Activated CD4-positive, alpha-beta memory T cell treated with anti-CD3 and anti-CD28 coated beads for 36 hours (primary cell): ENCODE data around the gene STX4. TPM values are rescaled to one million over a fixed set of nuclear protein-coding genes. Genes with fewer than 3 reads are reported as not detected.
A peak's percentile ranks its signal among the peaks of the same experiment; 100 is the strongest.

Experiments
- CTCF ChIA-PET: fragments of 350-600 bp; sonication (Branson Sonifier 250); formaldehyde crosslinking; loops from one replicate; lab custom pipeline; 2021; ENCODE audit warnings: antibody characterized with exemption, inconsistent platforms; lab: Charles Lee
- POLR2A ChIA-PET: fragments of 350-600 bp; sonication (Branson Sonifier 250); formaldehyde crosslinking; loops from one replicate; lab custom pipeline; 2021; ENCODE audit warnings: antibody characterized with exemption; lab: Charles Lee
- DNase-seq: peaks from one replicate; pipeline ENCODE4 v3.0.0-alpha.2; 2020
- H3K27ac Mint-ChIP-seq: one replicate; pipeline ENCODE4 v1.8.0; 2021; ENCODE audit warnings: mixed read lengths
- H3K27me3 Mint-ChIP-seq: one replicate; pipeline ENCODE4 v1.8.0; 2021; ENCODE audit warnings: mixed read lengths
- H3K36me3 Mint-ChIP-seq: one replicate; pipeline ENCODE4 v1.8.0; 2021; ENCODE audit warnings: mixed read lengths
- H3K4me1 Mint-ChIP-seq: one replicate; pipeline ENCODE4 v1.8.0; 2021; ENCODE audit warnings: low read depth, mixed read lengths
- H3K4me3 Mint-ChIP-seq: one replicate; pipeline ENCODE4 v1.8.0; 2021; ENCODE audit warnings: mild to moderate bottlenecking, mixed read lengths
- H3K9me3 Mint-ChIP-seq: one replicate; pipeline ENCODE4 v1.8.0; 2021; ENCODE audit warnings: mixed read lengths
- intact Hi-C: fragments of 100-400 bp; cut with micrococcal nuclease; formaldehyde crosslinking; loops from one replicate; pipeline ENCODE4 v1.15.1; 2023
- total RNA-seq, 2 experiments: library from RNA; stranded (reverse); gene quantifications; one replicate each; pipeline ENCODE4 v1.2.3, GENCODE V29; 2021

The STX4 gene
- total RNA-seq, 2 experiments from 2014 or later, result 46.7 to 46.8 TPM

DNA sequence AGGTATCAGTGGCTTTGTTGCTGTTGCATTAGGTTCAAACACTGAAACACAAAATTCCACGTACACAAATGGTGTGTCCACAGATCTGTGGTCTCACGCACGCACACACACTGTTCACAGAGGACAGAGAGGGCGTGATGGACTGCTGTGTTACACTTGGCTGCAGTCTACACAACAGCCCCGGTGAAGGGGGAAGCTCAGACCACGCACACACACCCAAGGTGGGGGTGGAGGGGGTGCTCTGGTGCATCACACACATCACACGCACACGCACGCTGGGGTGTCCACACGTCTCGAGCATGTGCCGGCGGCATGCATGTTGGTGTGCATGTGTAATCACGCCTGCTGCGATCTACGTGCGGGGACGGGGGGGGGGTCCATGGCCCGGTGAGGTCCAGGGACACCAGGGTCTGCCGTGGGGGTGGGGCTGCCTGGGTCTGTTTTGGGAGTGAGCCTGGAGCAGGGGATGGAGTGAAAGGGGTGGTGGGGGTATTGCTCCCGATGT, 41.0 kb upstream of the STX4 start:
- peaks cover 12% of the 10 kb centered on the region for H3K4me1 Mint-ChIP-seq
- H3K27me3 Mint-ChIP-seq, result peaks cover 1% of the 10 kb centered on the region
- DNase-seq, result no peak
- no peak overlapping the region for H3K27ac Mint-ChIP-seq
- POLR2A ChIA-PET, result no interaction called here
- intact Hi-C loops, result loop anchor here (10.0 kb wide), 1 partner anchor 872 kb away; no protein-coding TSS in a partner anchor
- no peaks in the 10 kb centered on the region for H3K36me3 Mint-ChIP-seq
- CTCF ChIA-PET, result no interaction called here
- H3K4me3 Mint-ChIP-seq, result no peak overlapping the region
- H3K9me3 Mint-ChIP-seq, result no peaks in the 10 kb centered on the region

DNA sequence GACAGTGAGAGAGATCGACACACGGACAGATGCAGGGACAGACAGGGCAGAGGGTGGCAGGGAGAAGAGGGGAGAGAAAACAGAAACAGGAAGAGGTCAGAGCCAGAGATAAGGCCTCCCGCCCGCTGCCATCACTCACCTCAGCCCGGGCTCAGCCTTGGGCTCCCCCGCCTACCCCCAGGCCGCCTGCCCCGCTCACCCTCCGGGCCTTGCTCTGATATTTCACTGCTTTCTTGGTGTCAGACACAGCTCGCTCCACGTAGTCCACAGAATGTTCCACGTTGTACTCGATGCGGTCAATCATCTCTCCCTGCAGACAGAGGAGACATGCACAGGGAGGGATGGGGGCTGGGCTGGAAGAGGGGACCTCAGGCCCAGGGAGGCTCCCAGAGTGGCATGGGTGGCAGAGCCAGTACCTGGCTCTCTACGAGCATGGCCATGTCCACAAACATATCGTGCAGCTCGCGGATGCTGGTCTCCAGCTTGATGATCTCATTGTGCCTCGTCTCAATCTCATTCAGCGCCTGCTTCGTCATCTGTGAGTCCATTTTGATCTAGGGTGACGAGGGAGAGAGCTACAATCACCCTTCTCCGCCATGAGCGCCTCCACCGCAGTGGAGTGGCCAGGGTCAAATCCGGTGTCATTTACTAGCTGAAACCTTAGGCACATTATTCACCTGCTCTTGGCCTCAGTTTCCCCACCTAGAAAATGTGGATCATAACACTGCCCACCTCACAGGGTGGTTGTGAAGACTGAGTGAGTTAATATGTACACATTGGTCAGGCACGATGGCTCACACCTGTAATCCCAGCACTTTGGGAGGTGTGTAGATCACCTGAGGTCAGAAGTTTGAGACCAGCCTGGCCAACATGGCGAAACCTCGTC, 40.2 kb upstream of the STX4 start:
- peaks cover 12% of the 10 kb centered on the region for H3K4me1 Mint-ChIP-seq
- no peaks in the 10 kb centered on the region for H3K9me3 Mint-ChIP-seq
- H3K27ac Mint-ChIP-seq, result no peak overlapping the region
- H3K27me3 Mint-ChIP-seq, result peaks cover 1% of the 10 kb centered on the region
- no peak for DNase-seq
- no peaks in the 10 kb centered on the region for H3K36me3 Mint-ChIP-seq
- intact Hi-C loops, result loop anchor here (10.0 kb wide), 1 partner anchor 872 kb away; no protein-coding TSS in a partner anchor
- H3K4me3 Mint-ChIP-seq, result no peak overlapping the region
- POLR2A ChIA-PET, result no interaction called here
- CTCF ChIA-PET, result interaction anchor here (0.7 to 1.2 kb wide), 3 partner anchors 8 to 149 kb away, joined by 3 to 6 read pairs (median 3); partner anchors contain the start of gene HSD3B7

DNA sequence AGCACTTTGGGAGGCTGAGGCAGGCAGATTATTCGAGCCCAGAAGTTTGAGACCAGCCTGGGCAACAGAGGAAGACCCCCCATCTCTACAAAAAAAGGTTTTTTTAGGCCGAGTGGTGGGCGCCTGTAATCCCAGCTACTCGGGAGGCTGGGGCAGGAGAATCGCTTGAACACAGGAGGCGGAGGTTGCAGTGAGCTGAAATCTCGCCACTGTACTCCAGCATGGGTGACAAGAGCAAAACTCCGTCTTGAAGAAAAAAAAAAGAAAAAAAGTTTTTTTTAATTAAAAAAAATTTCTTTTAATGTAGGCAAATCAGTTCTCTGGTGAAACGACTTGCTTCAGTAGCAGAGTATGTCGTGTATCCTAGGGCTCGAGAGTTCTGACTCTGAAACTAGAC, 37.4 kb upstream of the STX4 start:
- intact Hi-C loops, result loop anchor here (5.0 to 10.0 kb wide), 3 partner anchors 39 to 869 kb away; partner anchors contain the start of gene SETD1A
- DNase-seq, result no peak
- no peaks in the 10 kb centered on the region for H3K36me3 Mint-ChIP-seq
- peaks cover 12% of the 10 kb centered on the region for H3K4me1 Mint-ChIP-seq
- ChIA-PET POLR2A (no interaction called here), CTCF (interaction anchor here (1.8 kb wide), 1 partner anchor 146 kb away, joined by 7 read pairs; no protein-coding TSS in a partner anchor)
- peaks cover 1% of the 10 kb centered on the region for H3K27me3 Mint-ChIP-seq
- no peaks in the 10 kb centered on the region for H3K9me3 Mint-ChIP-seq
- no peak overlapping the region for H3K27ac Mint-ChIP-seq
- H3K4me3 Mint-ChIP-seq, result peak overlapping the region; percentile 30

DNA sequence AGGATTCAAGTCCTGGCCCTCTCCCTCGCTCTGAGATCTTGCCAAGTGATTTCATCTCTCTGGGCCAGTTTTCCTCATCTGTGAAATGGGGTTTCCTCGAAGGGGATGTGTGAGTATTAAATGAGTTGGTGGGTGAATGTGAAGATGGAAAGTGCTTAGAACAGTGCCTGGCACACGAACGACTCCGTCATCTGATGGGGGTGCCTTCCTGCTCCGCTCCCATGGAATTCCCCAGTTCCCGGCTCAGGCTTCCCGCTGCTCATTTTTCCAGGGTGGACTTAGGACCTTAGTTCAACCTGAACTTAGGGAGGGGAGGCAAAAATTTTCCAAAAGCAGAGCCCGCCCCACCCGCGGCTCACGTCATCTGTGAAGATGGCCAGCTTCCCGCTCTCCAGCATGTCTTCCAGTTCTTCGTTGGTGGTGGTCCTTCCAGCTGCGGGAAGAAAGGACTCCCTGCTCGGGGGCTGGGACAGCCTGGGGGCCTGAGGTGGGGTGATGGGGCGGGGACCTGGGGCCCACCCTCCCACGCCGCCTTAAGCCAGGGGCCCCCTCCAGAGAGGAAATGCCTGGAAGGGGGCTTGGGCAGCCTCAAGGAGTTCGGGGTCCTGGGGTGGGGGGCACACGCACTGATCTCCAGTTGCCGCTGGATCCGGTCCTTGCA, 36.9 kb upstream of the STX4 start:
- intact Hi-C loops, result loop anchor here (5.0 to 10.0 kb wide), 3 partner anchors 39 to 868 kb away; partner anchors contain the start of gene SETD1A
- Mint-ChIP-seq H3K27ac (no peak overlapping the region), H3K9me3 (no peaks in the 10 kb centered on the region), H3K4me1 (peaks cover 12% of the 10 kb centered on the region), H3K36me3 (no peaks in the 10 kb centered on the region), H3K4me3 (peak overlapping the region; percentile 73), H3K27me3 (peaks cover 1% of the 10 kb centered on the region)
- ChIA-PET CTCF (interaction anchor here (0.5 to 1.8 kb wide), 4 partner anchors 12 to 162 kb away, joined by 3 to 7 read pairs (median 3); no protein-coding TSS in a partner anchor), POLR2A (interaction anchor here (0.6 kb wide), 1 partner anchor 912 kb away, joined by 3 read pairs; no protein-coding TSS in a partner anchor)
- DNase-seq, result no peak

DNA sequence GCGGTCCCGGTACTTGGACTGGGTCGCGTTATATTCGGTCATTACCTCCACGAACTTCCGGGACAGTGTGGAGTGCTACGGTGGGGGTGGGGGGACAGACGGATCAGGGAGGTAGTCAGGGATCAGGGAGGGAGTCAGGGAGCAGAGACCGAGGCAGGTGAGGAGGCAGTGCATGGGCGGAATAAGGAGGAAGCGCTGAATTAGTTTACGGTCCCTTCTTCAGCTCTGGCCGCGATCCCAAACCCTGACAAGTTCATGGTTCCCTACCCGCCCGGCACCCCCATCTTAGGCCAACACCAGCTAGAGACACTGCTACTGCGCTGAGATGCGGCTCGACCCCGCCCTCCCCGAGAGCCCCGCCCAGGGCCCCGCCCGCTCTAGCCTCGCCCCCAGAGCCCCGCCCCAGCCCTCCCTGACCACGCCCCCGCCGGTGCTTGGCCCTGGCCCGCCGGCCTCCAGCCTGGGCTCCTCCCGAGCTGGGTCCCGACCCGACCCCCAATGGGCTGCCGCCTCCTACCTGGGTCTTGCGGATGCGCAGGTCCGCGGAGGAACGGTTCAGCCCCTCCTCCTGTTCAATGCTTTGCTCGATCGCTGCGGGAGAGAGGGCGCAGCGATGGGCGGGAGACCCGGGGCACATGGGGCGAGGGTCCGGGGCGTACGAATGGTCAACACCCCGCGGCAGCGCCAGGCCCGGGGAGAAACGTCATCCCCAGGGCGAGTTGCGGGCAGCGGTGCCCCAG, 36.2 kb upstream of the STX4 start:
- Mint-ChIP-seq H3K4me3 (peak overlapping the region; percentile 73), H3K9me3 (no peaks in the 10 kb centered on the region), H3K27me3 (peaks cover 1% of the 10 kb centered on the region), H3K36me3 (no peaks in the 10 kb centered on the region), H3K27ac (no peak overlapping the region), H3K4me1 (peaks cover 12% of the 10 kb centered on the region)
- CTCF ChIA-PET, result interaction anchor here (0.5 to 1.8 kb wide), 5 partner anchors 13 to 306 kb away, joined by 3 to 7 read pairs (median 3); no protein-coding TSS in a partner anchor
- intact Hi-C loops, result loop anchor here (1.0 to 10.0 kb wide), 5 partner anchors 36 to 868 kb away; partner anchors contain the start of genes SETD1A, STX4, ZNF646 and ZNF668
- peak; percentile 90 for DNase-seq
- POLR2A ChIA-PET, result interaction anchor here (0.6 kb wide), 1 partner anchor 911 kb away, joined by 3 read pairs; no protein-coding TSS in a partner anchor

DNA sequence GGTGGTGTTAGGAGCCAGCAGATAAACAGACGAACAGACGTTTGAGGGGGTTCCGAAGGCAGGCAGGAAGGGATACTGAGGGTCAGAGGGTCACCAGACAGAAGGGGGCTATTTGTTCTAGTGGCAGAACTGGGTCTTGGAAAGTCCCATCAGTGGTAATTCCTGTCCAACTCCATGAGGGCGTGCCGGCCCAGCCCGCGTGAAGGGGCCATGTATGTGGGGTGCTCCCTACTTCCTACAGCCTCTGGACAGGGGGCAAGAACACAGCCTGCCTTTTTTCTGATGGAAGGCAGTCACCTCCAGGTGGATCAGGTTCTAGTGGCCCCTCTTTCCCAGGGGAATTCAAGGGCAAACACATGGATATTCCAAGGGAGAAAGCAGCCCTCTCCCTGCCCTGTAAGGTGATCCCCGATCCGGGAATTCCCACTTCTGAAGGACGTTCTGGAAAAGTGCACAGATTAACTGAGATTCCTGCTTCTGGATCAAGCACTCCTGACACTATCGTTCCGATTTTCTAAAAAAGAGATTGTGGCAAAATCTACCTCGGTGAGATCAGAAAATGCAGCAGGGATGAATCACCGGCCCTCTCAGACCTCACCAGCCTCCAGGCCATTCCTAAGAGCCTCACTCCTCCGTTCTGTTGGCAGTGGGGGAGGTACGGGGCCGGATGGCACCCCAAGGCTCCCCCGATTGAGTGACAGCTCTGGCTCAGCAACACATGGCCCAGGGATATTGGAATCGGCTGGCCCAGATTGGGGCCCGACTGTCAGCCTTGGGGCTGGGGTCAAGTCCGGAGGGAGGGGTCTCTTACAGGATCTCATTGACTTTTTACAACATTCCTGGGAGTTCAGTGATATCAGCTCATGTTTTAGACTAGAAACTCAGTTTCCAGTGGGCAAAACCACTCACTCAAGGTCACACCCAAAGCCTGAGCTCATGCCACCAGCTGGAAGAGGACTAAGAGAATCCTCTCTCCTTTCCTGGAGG, 35.3 kb upstream of the STX4 start:
- Mint-ChIP-seq H3K4me1 (peaks cover 12% of the 10 kb centered on the region), H3K4me3 (peak overlapping the region; percentile 37), H3K27ac (no peak overlapping the region), H3K9me3 (no peaks in the 10 kb centered on the region), H3K27me3 (peaks cover 1% of the 10 kb centered on the region), H3K36me3 (no peaks in the 10 kb centered on the region)
- ChIA-PET CTCF (interaction anchor here (0.5 to 1.4 kb wide), 5 partner anchors 13 to 305 kb away, joined by 3 to 7 read pairs (median 3); partner anchors contain the start of gene HSD3B7), POLR2A (interaction anchor here (0.9 to 1.4 kb wide), 2 partner anchors 76 to 119 kb away, joined by 3 read pairs; partner anchors contain the start of genes KAT8, ZNF646 and ZNF668)
- DNase-seq, result no peak
- intact Hi-C loops, result loop anchor here (1.0 to 10.0 kb wide), 5 partner anchors 35 to 867 kb away; partner anchors contain the start of genes SETD1A, STX4, ZNF646 and ZNF668

DNA sequence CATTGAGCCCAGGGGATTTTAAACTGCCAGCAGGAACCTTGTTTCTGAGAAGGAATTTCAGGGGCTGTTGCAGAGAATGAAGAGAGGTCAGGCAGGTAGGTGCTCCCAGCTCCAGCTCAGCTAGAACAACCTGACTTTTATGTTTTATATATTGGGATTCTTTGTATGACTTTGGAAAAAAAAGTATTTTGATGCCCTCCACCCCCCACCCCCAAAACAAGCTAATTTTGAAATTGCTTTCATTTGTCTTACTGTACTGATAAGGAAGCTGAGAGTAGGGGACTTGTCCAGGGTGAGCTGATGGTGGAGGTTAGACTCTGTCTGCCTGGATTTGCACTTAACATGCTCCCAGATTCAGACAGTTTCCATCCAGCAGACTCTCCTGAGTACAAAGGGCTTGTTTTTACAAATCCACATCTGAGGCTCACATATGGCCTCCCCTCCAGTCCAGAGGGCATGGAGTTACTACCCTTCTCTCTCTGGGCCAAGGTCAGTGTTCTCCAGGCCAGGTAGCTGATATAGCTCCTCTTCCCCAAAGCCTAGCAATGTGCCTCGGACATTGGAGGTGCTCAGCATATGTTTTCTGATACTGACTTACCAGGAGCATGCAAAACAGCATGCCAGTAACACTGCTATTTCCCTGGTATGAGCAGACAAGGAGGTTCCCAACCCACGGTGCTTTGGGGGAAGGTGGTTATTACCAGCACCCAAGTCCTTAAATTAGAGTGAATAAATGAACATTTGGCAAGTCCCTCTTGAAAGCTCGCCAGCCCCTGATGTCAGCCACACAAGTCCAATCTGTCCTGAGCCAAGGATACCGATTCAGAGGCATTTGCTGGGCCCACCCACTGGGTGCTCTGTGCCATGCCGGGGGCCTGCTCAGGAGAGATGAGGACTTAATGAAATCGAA, 34.3 kb upstream of the STX4 start:
- Mint-ChIP-seq H3K27me3 (peaks cover 1% of the 10 kb centered on the region), H3K4me3 (no peak overlapping the region), H3K36me3 (no peaks in the 10 kb centered on the region), H3K9me3 (no peaks in the 10 kb centered on the region), H3K27ac (no peak overlapping the region), H3K4me1 (peaks cover 12% of the 10 kb centered on the region)
- ChIA-PET CTCF (interaction anchor here (1.3 to 1.4 kb wide), 3 partner anchors 14 to 143 kb away, joined by 3 to 7 read pairs (median 6); partner anchors contain the start of gene HSD3B7), POLR2A (interaction anchor here (0.9 to 1.4 kb wide), 2 partner anchors 75 to 118 kb away, joined by 3 read pairs; partner anchors contain the start of genes KAT8, ZNF646 and ZNF668)
- DNase-seq, result no peak
- intact Hi-C loops, result loop anchor here (5.0 to 10.0 kb wide), 3 partner anchors 42 to 866 kb away; partner anchors contain the start of gene SETD1A

DNA sequence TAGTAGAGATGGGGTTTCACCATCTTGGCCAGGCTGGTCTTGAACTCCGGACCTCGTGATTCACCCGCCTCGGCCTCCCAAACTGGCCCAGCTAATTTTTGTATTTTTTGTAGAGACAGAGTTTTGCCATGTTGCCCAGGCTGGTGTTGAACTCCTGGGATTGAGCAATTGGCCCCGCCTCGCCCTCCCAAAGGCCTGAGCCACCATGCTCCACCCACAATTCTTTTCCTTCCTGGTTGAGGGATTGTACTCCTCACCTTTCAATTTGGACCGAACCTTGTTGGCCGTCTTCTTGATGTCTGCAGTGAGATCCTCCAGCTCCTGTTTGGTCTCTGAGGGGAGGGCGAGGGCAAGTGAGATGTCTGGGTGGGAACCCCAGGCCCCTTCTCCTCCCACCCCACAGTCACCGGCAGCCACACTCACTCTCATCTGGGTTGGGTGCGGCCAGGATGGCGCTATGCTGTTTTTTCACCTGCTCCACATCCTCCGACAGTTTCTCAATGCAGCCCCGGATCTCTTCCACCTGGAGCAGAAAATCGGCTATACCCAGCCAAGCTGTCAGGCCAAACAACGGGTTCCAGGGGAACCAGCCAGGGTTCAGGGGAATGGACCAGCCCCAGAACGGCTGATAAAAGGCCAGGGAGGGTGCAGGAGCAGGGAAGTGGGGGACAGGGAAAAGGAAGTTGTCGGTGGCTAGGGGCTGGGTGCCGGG, 32.5 kb upstream of the STX4 start:
- H3K4me3 Mint-ChIP-seq, result no peak overlapping the region
- peaks cover 7% of the 10 kb centered on the region for H3K4me1 Mint-ChIP-seq
- no peak for DNase-seq
- H3K27me3 Mint-ChIP-seq, result no peaks in the 10 kb centered on the region
- ChIA-PET POLR2A (no interaction called here), CTCF (interaction anchor here (0.6 kb wide), 1 partner anchor 307 kb away, joined by 3 read pairs; no protein-coding TSS in a partner anchor)
- H3K27ac Mint-ChIP-seq, result no peak overlapping the region
- H3K9me3 Mint-ChIP-seq, result no peaks in the 10 kb centered on the region
- intact Hi-C loops, result no loop called here
- H3K36me3 Mint-ChIP-seq, result no peaks in the 10 kb centered on the region
